Karpas-422 (cell line): ENCODE measurements around the gene HOXA3. TPM values are rescaled to one million over a fixed set of nuclear protein-coding genes. Genes with fewer than 3 reads are reported as not detected.

Experiments
- DNase-seq: peaks from one replicate; pipeline ENCODE4 v3.0.0-alpha.2; 2015
- H2AFZ ChIP-seq: fragments of 200-600 bp; sonication (generic); 2 replicates; pipeline ENCODE4 v1.6.1; 2014; ENCODE audit warnings: antibody characterized with exemption, low read length, mixed read lengths
- H3K27ac ChIP-seq: fragments of 200-600 bp; sonication (generic); 2 replicates; pipeline ENCODE4 v1.5.1; 2014; ENCODE audit warnings: mild to moderate bottlenecking, low read length, moderate library complexity
- H3K27me3 ChIP-seq: fragments of 200-600 bp; sonication (generic); 2 replicates; pipeline ENCODE4 v1.6.1; 2014; ENCODE audit warnings: low read length, mixed read lengths
- H3K36me3 ChIP-seq: fragments of 200-600 bp; sonication (generic); 2 replicates; pipeline ENCODE4 v1.6.1; 2014; ENCODE audit warnings: low read length, mixed read lengths; ENCODE audit not compliant: insufficient read depth
- H3K4me1 ChIP-seq: fragments of 200-600 bp; sonication (generic); 2 replicates; pipeline ENCODE4 v1.6.1; 2014; ENCODE audit warnings: mild to moderate bottlenecking, low read length, mixed read lengths
- H3K4me2 ChIP-seq: fragments of 200-600 bp; sonication (generic); 2 replicates; pipeline ENCODE4 v1.6.1; 2014; ENCODE audit warnings: low read length, low read depth, mild to moderate bottlenecking; ENCODE audit not compliant: poor library complexity, severe bottlenecking
- H3K4me3 ChIP-seq: fragments of 200-600 bp; sonication (generic); 2 replicates; pipeline ENCODE4 v1.5.1; 2014; ENCODE audit warnings: mild to moderate bottlenecking, antibody characterized with exemption, low read length, mixed read lengths
- H3K79me2 ChIP-seq: fragments of 200-600 bp; sonication (generic); 2 replicates; pipeline ENCODE4 v1.6.1; 2014; ENCODE audit warnings: mild to moderate bottlenecking, low read length, mixed read lengths
- H3K9ac ChIP-seq: fragments of 200-600 bp; sonication (generic); 2 replicates; pipeline ENCODE4 v1.6.0; 2014; ENCODE audit warnings: low read length
- H3K9me2 ChIP-seq: fragments of 200-600 bp; sonication (generic), shearing (Covaris generic); replicated peaks from 2 replicates; pipeline ENCODE4 v1.6.0; 2014; ENCODE audit warnings: mild to moderate bottlenecking, low read length, moderate library complexity; ENCODE audit not compliant: insufficient read depth
- H3K9me3 ChIP-seq: fragments of 300-700, 200-600 bp; sonication (generic); 2 replicates; pipeline ENCODE4 v1.6.1; 2014; ENCODE audit warnings: low read length, mixed read lengths
- H4K20me1 ChIP-seq: fragments of 200-600 bp; sonication (generic); 2 replicates; pipeline ENCODE4 v1.6.1; 2014; ENCODE audit warnings: mild to moderate bottlenecking, antibody characterized with exemption, low read length, low read depth; ENCODE audit not compliant: insufficient read depth
- total RNA-seq: library from RNA; depleted of rRNA; stranded (reverse); fragments of >200 nt; shearing (Covaris generic); gene quantifications from 2 replicates; pipeline ENCODE4 v1.2.3, GENCODE V29; 2014; ENCODE audit warnings: low replicate concordance

The HOXA3 gene
- total RNA-seq, 1 experiment from 2014 or later: 1.3 TPM

DNA sequence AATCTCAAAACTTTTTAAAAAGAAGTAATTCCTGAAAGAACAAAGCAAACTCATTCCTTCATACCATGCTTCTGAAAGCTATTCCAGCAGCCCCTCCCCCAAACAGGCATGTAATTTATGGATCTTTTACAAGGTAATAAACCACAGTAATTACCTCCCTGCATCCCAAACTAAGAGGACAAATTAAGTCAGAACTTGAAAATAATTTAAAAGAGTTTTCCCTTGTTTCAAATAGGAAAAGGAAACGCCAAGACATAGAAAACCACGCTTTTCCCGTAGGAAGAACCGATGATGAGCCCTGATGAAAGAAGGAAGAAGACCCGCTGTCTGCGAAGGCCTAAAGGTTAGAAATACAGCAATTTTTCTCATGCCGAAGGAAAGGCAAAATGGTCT is 30.7 kb downstream of the HOXA3 start:
- Histone ChIP-seq H3K9me2 (no peaks in the 10 kb centered on the region), H3K27me3 (no peaks in the 10 kb centered on the region), H3K9ac (no peak overlapping the region), H3K4me2 (no peak overlapping the region), H3K4me3 (no peak overlapping the region), H3K27ac (no peak overlapping the region), H3K79me2 (no peaks in the 10 kb centered on the region), H3K9me3 (no peaks in the 10 kb centered on the region), H4K20me1 (no peaks in the 10 kb centered on the region), H3K4me1 (no peaks in the 10 kb centered on the region), H3K36me3 (no peaks in the 10 kb centered on the region), H2AFZ (no peak overlapping the region)
- no peak for DNase-seq

GRCh38 chr7:27119412-27119911 is 32.9 kb downstream of the HOXA3 start:
- Histone ChIP-seq H3K4me3 (no peak overlapping the region), H3K9ac (no peak overlapping the region), H3K9me2 (no peaks in the 10 kb centered on the region), H4K20me1 (no peaks in the 10 kb centered on the region), H3K27ac (no peak overlapping the region), H3K79me2 (no peaks in the 10 kb centered on the region), H3K27me3 (no peaks in the 10 kb centered on the region), H3K9me3 (no peaks in the 10 kb centered on the region), H3K4me2 (no peak overlapping the region), H3K36me3 (no peaks in the 10 kb centered on the region), H3K4me1 (no peaks in the 10 kb centered on the region), H2AFZ (no peak overlapping the region)
- no peak for DNase-seq

- Histone ChIP-seq H3K9ac (no peak overlapping the region), H3K36me3 (no peaks in the 10 kb centered on the region), H3K4me1 (no peaks in the 10 kb centered on the region), H3K4me3 (no peak overlapping the region), H4K20me1 (no peaks in the 10 kb centered on the region), H3K79me2 (no peaks in the 10 kb centered on the region), H2AFZ (no peak overlapping the region), H3K9me2 (no peaks in the 10 kb centered on the region), H3K27me3 (no peaks in the 10 kb centered on the region), H3K4me2 (no peak overlapping the region), H3K27ac (no peak overlapping the region), H3K9me3 (no peaks in the 10 kb centered on the region)
- no peak for DNase-seq
These were observed 33.8 kb downstream of the HOXA3 start for GRCh38 chr7:27118580-27118979.

DNA sequence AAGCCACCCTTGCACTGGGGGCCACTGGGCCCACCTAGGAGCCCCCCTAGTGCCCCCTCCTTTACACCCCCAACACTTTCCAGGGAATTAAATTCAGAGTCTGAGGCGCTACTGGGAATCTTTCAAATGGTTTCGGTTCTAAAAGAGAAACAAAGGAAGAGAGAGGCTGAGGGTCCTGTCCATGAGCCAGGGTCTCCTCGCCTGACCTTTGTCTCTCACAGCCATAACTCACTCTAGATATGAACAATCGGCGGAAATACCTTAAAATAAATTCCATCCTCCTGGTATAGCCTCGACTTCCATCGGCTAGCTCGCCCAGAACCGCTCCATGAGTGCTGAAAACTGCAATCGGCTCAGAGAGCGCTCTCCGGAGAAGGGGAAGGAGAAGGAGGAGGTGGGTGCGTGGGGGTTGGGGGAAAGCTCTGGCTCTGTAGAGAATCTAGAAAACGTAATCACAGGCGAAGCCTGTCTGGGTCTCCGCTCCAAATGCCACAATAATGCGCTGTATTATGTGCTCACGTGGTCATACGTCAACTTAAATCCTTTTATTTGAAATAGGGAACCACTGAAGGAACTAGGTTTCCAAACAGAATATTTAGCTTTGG is 34.4 kb downstream of the HOXA3 start:
- Histone ChIP-seq H4K20me1 (no peaks in the 10 kb centered on the region), H3K4me1 (no peaks in the 10 kb centered on the region), H3K4me2 (no peak overlapping the region), H3K36me3 (no peaks in the 10 kb centered on the region), H2AFZ (no peak overlapping the region), H3K9me2 (no peaks in the 10 kb centered on the region), H3K9ac (no peak overlapping the region), H3K9me3 (no peaks in the 10 kb centered on the region), H3K27me3 (no peaks in the 10 kb centered on the region), H3K27ac (no peak overlapping the region), H3K79me2 (no peaks in the 10 kb centered on the region), H3K4me3 (no peak overlapping the region)
- DNase-seq: no peak

GRCh38 chr7:27116962-27117886 is 35.2 kb downstream of the HOXA3 start:
- Histone ChIP-seq H3K9ac (no peak overlapping the region), H3K27me3 (no peaks in the 10 kb centered on the region), H3K79me2 (no peaks in the 10 kb centered on the region), H4K20me1 (no peaks in the 10 kb centered on the region), H3K27ac (no peak overlapping the region), H3K9me3 (no peaks in the 10 kb centered on the region), H2AFZ (no peak overlapping the region), H3K4me1 (no peaks in the 10 kb centered on the region), H3K4me2 (no peak overlapping the region), H3K36me3 (no peaks in the 10 kb centered on the region; the same call in 1 of the 2 replicates), H3K9me2 (no peaks in the 10 kb centered on the region), H3K4me3 (no peak overlapping the region)
- DNase-seq: no peak

DNA sequence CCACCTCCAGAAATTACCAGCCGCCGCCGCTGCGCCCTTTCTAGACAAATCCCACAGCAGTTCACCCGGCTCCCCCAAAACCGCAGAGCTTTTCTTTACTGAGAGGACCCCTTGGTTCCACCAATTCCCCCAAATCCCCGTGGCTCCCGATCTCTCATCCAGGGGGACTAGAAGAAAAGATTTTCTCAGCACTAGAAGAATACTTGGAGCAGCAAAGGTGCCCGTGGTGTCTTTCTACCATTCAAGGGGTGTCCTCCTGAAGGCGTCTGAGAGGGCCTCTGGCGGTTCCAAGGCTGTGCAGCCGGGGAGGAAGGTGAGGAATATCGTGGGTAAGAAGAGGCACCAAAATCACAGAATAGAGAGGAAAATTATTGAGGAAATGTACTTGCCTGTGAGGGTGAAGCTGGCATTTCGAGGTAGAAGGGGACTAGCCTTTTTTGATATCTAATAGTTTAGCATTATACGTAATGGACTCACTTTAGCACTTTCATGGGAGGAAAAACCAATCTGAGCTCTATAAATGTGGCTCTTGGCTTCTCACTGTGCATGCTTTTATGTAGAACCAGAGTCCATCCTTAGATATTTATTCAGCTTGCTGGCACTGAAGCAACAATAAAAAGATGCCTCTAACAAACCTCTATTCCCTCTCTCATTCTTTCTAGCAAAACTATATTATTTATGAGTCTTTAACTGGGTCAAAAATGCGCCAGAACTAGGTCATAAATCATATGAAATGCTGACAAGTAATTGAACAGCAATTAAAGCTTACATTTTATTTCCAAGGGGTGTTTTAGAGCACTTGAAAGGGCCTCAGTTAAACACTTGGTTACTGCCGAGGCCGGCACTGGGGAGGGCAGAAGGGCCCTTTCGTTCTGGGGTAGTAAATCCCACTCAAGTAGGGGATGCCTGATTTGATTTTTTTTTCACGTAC is 36.1 kb downstream of the HOXA3 start:
- Histone ChIP-seq H3K4me1 (no peaks in the 10 kb centered on the region), H3K27ac (no peak overlapping the region), H2AFZ (no peak overlapping the region), H3K9me3 (no peaks in the 10 kb centered on the region), H3K4me2 (no peak overlapping the region), H3K79me2 (no peaks in the 10 kb centered on the region), H3K9ac (no peak overlapping the region), H3K4me3 (no peak overlapping the region), H4K20me1 (no peaks in the 10 kb centered on the region), H3K9me2 (no peaks in the 10 kb centered on the region), H3K36me3 (no peaks in the 10 kb centered on the region; the same call in 1 of the 2 replicates), H3K27me3 (no peaks in the 10 kb centered on the region)
- no peak for DNase-seq

DNA sequence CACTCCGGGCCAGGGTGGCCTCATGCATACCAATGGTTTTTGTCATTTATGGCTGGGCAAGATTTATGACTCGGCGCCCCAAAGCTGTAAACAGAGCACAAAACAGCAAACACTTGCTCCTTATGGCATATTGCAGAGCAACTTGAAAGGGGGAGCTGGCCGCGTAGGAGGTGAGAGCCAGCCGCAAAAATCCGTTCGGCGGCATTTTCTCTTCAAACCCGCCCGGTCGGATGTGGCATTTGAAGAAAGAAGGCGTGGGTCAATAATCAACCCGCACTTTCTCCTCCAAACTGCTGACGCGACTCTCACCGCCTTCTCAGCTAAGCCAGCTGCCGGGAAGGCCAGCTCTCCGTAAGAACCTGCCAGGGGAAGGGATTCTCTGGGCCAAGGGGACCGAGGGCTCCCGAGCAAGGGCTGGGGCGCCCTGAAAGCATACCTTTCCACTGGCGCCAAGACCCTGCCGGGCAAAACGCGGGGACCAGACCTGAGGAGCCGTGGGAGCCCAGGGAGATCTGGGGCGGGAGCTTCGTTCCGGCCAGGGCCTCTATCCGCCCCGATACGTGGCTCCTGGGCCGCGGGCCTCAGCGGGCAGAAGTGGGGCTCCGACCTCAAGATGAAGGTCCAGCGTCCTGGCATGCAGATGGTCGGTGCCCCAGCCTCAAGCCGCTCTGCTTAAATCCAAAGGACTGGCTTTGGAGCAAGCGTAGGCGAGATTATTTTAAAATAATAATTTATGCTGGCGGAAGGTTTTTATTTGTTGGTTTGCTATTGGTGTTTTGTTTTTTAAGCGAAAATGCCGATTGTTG is 37.0 kb downstream of the HOXA3 start:
- Histone ChIP-seq H3K4me3 (no peak overlapping the region), H3K27ac (no peak overlapping the region), H3K9ac (no peak overlapping the region), H3K9me2 (no peaks in the 10 kb centered on the region), H4K20me1 (no peaks in the 10 kb centered on the region), H3K4me1 (no peaks in the 10 kb centered on the region), H3K4me2 (no peak overlapping the region), H3K27me3 (no peaks in the 10 kb centered on the region), H3K79me2 (no peaks in the 10 kb centered on the region), H2AFZ (no peak overlapping the region), H3K9me3 (no peaks in the 10 kb centered on the region), H3K36me3 (no peaks in the 10 kb centered on the region; the same call in 1 of the 2 replicates)
- no peak for DNase-seq
